ENCODE data around the gene LSM4.

LSM4 gene

GRCh38 chr19:18293642-18294466 lies 29.0 kb downstream of the LSM4 start:
- in situ Hi-C loops (cut with HindIII; ENCODE audit: low sequenced_read_pairs) = no loop called here

GRCh38 chr19:18292810-18293641 lies 29.9 kb downstream of the LSM4 start:
- in situ Hi-C loops (cut with HindIII; ENCODE audit: low sequenced_read_pairs) = no loop called here

GRCh38 chr19:18292462-18292809 lies 30.4 kb downstream of the LSM4 start:
- in situ Hi-C loops (cut with HindIII; ENCODE audit: low sequenced_read_pairs) = no loop called here

- in situ Hi-C loops (cut with HindIII; ENCODE audit: low sequenced_read_pairs) = no loop called here
Measured at GRCh38 chr19:18291590-18292461, 31.1 kb downstream of the LSM4 start.

GRCh38 chr19:18291019-18291524 lies 31.8 kb downstream of the LSM4 start:
- in situ Hi-C loops (cut with HindIII; ENCODE audit: low sequenced_read_pairs) = no loop called here

- in situ Hi-C loops (cut with HindIII; ENCODE audit: low sequenced_read_pairs) = no loop called here
Measured at GRCh38 chr19:18290302-18291018, 32.4 kb downstream of the LSM4 start.

- in situ Hi-C loops (cut with HindIII; ENCODE audit: low sequenced_read_pairs) = no loop called here
Measured at GRCh38 chr19:18289471-18290301, 33.2 kb downstream of the LSM4 start.

- in situ Hi-C loops (cut with HindIII; ENCODE audit: low sequenced_read_pairs) = no loop called here
Measured at GRCh38 chr19:18287836-18288772, 34.8 kb downstream of the LSM4 start.

GRCh38 chr19:18286973-18287635 lies 35.8 kb downstream of the LSM4 start:
- in situ Hi-C loops (cut with HindIII; ENCODE audit: low sequenced_read_pairs) = no loop called here

GRCh38 chr19:18284712-18285360 lies 38.0 kb downstream of the LSM4 start:
- in situ Hi-C loops (cut with HindIII; ENCODE audit: low sequenced_read_pairs) = no loop called here

- in situ Hi-C loops (cut with HindIII; ENCODE audit: low sequenced_read_pairs) = no loop called here
Measured at GRCh38 chr19:18283338-18283737, 39.5 kb downstream of the LSM4 start.

- in situ Hi-C loops (cut with HindIII; ENCODE audit: low sequenced_read_pairs) = no loop called here
Measured at GRCh38 chr19:18282788-18283141, 40.1 kb downstream of the LSM4 start.

- in situ Hi-C loops (cut with HindIII; ENCODE audit: low sequenced_read_pairs) = no loop called here
Measured at GRCh38 chr19:18282021-18282787, 40.7 kb downstream of the LSM4 start.

- in situ Hi-C loops (cut with HindIII; ENCODE audit: low sequenced_read_pairs) = no loop called here
Measured at GRCh38 chr19:18281082-18282020, 41.5 kb downstream of the LSM4 start, which contains the start of gene JUND. Gene JUND (minus strand): TSS chr19:18281622. CDS start chr19:18281484, 138 bp downstream.
